Stimulated activated CD4-positive, alpha-beta T cell treated with anti-CD3 and anti-CD28 coated beads, TNF-alpha, amount 100 ng/mL, for 4 hours (primary cell): ENCODE results near the gene RABEP2.
A peak's percentile ranks its signal among the peaks of the same experiment; 100 is the strongest.
"Not testable (repeated sequence)": the region's sequence is repeated elsewhere in the genome, so short reads cannot be mapped to it uniquely, and the experiment has no call there.

ENCODE experiments used
- DNase-seq, 3 experiments: peaks; one replicate each; pipeline ENCODE4 v3.0.0-alpha.2; 2020; ENCODE audit warnings: low read depth in 3 of 3

Gene RABEP2

DNA sequence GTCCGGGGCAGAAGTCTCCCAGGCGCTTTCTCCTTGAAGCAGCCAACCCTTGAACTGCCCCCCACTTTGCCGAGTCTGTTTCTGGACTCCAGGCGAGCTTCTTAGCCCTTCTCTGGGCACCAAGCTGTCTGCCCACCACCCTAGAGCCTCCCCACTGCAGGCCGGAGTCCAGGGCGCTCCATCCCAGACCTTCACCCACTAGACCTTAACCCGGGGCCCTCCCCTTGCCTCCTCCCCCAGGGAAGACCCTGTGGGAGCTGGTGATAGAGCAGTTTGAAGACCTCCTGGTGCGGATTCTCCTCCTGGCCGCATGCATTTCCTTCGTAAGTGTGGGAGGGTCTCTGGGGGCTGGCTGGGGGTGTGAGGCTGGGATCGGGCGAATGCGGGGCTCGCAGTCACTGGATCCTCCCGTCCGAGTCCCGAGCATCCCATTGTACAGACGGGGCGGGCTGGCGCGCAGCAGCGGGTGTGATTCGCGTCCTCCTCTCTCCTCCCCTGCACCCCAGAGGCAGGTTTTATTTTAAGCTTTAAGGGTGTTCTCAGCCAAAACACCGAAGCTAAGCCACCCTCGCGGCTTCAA lies 45.7 kb downstream of the RABEP2 start:
- no peak for DNase-seq

DNA sequence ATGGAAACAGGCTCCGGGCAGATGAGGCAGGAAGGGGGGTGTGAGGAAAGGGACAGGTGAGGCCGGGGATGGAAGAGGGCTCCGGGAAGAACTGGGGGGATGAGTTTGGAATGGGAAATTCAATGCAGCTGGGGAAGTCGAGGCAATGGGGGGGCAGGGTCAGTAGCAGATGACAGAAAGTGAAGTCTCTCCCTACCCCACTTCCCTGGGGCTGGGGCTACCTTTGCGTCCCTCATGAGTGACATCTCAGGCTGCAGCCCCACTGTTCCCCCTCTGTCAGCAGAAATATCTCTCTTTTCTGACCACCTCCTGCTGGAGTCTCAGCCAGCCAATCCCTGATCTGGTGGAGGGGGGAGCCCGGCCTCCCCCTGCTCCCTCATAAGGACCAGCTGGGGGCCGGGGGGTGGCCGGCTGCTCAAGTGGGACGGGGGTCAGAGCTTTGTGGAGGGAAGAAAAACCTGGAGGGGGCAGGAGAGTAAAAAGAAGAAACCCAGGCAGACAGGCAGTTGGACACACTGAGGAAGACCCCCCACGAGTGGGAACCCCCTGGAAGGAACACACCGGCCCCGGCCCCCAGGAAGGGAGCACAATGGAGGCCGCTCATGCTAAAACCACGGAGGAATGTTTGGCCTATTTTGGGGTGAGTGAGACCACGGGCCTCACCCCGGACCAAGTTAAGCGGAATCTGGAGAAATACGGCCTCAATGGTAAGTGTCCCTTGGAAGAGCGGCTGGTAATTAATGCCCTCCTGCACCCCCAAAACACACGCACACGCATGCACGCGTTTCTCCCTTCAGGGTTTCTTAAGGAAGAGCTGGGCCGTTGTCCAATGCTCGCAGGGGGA lies 46.7 kb downstream of the RABEP2 start, which contains the start of gene ATP2A1:
Gene ATP2A1, plus strand, starts transcription at position 406 of the 844 bp plus-strand sequence. Its CDS starts 184 bp downstream, at position 590.
- DNase-seq: no peak

DNA sequence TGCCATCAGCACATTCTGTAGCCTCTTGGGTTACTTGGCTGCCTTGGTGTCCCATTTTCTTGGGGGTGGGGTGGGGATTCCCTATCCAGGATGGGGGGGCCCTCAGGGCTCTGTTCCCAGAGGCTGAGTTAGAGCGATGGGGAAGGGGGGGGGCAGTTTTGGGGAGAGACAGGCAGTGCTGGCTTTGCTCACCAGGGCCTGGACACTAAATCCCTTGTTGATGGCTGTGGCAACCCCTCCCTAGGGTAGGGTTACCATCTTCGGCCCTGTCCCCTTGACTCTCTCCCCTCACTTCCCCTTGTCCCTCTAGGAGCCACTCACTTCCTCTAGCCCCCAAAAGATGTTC lies 47.4 kb downstream of the RABEP2 start:
- no peak for DNase-seq

DNA sequence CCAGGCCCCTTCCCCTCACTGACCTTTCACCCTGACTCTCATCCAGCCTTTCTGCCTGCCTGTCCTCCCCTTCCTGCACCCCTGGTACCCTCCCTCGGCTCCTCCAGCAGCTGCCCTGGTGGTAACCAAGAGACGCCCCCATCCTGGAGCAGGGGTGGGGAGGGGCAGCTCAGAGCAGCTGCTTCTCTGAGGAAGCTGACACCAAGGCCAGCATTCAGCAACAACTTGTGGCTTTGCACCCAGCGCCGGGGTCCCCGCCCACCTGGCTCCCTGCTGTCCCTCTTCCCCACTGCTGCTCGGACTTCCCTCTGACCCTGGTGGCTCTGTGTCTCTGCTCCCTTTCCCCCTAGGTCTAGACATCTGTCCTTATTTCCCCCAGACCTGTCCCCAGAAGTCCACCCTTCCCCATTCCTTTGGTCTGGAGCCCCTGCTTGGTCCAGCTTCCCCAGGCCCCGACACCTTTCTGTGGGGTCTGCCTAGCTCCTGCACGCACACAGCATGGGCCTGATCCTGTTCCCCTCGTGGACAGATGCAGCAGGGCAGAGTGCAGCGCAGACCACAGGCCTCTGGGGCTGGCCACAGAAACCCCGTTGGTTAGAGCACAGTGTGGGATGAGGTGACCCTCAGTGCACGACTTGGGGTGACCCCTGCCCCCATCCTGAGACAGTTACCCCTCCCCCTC lies 47.9 kb downstream of the RABEP2 start:
- DNase-seq: no peak

DNA sequence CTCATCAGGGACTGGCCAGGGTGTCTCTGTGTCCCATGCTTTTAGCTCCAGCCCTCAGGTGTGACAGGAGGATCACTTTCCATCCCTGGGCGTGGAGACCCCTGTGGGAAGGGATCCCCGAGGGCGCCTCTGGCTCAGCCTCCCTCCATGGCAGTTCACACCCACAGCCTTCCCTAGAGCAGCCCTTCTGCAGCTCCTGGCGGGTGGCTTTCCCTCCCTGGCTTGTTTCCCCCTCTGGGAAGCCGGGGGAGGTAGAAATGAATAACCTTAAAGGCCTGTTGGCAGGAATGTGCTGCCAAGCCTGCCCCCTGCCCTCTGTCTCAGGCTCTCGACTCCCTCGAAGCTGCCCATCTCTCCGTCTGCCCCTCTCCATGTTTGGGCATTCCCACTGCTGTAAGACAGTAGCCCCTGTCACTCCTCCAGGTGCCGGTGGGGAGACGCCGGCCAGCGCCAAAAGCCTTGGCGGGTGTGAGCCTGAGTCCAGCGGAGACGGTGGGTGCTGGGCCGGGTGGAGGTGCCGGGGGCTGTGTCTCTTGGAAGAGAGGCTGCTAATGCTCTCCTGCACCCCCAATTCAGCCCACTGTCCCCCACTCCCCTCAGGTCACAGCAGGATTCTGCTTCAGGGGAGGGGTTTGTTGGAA lies 48.9 kb downstream of the RABEP2 start:
- no peak for DNase-seq

DNA sequence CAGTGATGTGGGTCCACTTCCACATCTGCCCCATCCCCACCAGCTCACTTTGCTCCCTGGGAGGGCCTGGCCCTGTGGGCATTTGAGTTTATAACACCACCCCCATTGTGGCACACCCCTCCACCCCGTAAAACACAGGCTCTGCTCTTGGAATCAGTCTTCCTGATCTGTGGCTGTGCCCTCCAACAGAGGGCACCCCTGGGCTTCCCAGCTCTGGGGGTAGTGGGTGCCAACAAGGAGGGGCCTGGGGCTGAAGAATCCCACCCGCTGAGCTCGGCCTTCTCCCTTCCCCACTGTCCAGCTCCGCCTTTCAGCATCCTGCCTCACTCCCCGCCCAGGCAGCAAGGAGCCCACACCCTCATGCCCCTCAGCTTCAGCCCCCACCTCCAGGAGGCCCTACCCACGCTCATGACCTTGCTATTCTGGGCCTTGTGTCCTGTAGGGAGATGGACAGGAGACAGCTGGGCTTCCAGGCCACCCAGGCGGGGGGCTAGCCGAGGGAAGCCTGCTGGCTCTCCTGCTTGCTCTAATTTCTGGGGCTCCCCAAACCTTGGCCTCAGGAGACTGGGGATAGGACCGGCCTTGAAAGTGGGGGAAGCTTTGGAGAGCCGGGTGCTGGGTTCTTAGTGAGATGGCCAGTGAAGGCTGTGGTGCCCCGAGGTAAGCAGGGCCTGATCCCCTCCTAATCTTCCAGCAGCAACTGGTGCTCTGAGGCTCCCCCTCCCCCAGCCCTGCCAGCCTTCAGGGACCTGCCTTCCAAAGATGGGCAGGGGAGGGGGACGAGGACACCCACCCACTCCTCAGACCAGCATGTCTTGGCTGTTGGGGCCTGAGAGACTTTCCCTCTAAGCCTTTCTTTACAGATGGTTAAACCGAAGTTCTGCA lies 49.7 kb downstream of the RABEP2 start:
- DNase-seq: no peak

DNA sequence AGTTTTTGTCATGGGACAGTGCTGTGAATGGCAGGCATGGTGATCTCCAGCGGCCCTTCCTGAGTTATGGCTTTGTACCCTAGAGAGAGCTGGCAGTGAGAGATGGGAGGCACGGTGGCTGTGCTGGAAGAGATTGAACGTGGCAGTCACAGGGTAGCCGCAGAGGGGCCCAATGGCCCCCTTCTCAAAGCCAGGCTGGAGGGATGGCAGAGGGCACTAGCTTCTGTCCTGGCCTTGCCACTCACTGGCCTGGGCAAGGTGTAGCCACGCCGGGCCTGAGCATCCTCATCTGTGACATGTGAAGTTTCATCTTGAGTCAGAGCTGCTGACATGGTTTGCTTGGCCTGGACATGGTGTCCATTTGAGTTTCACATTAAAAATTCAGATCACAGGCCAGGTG lies 50.6 kb downstream of the RABEP2 start:
- no peak for DNase-seq

DNA sequence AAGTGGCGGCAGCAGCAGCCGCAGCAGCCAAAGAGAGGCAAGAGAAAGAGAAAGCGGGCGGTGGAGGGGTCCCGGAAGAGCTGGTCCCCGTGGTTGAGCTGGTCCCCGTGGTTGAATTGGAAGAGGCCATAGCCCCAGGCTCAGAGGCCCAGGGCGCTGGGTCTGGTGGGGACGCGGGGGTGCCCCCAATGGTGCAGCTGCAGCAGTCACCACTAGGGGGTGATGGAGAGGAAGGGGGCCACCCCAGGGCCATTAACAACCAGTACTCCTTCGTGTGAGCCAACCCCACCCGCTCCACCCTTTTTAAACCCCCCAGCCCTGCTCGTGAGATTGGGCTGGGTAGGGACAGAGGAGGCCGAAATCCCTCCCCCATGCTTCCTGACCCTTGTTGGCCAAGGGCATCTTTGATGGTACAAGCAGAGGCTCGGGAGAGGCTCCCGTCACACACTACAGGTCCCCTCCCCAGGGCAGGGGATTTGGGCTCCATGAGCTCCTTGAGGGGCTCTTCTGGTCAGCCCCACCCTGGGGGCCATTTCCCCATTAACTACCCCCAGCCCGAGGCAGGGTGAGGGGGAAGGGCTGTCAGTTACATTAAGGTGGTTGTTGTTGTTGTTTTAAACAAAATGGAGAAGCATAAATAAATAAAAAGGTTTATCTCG lies 51.4 kb downstream of the RABEP2 start:
- peak in 2 of 3 experiments; percentile 26 to 39 for DNase-seq

DNA sequence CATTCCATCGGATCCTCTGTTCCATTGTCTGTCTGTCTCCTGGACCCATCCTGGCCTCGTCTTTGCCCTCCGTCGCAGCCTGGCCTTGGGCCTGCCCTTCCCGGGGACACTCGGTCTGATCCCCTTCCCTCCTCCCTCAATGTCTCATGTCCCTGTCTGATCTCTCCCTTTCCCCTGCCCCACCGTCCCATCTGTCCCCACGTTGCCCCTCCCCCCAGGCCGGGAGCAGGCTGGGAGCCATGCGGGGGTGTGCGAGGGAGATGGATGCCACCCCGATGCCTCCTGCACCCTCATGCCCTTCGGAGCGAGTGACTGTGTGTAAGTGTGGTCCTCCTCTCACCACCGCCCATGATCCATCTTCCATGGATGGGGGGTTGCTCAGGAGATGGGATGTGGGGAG lies 52.1 kb downstream of the RABEP2 start:
- no peak for DNase-seq

DNA sequence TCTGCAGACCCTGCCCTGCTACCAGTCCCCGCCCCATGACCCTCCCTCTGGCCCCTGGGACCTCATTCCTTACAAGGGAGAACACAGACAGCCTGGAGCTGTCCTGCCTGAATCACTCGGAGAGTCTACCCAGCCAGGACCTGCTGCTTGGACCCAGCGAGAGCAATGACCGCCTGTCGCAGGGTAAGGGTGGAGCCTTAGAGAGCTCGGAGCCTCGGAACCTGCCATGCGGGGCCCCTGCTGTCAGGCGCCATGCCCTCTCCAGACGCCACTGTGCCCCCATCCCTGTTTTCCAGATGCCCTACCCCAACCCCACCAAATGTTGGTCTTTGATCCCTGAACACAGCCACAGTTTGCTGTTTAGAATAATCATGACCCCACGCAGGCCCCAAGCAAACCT lies 55.8 kb downstream of the RABEP2 start:
- DNase-seq: no peak

DNA sequence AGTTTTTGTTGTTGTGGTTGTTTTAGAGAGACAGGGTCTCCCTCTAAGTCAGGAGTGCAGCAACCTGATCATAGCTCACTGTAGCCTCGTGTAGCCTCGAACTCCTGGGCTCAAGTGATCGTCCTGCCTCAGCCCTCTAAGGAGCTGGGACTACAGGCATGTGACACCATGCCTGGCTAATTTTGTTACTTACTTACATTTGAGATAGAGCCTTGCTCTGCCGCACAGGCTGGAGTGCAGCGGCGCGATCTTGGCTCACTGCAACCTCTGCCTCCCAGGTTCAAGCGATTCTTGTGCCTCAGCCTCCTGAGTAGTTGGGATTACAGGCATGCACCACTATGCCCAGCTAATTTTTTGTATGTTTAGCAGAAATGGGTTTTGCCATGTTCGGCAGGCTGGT lies 57.4 kb downstream of the RABEP2 start:
- DNase-seq: not testable (repeated sequence)

DNA sequence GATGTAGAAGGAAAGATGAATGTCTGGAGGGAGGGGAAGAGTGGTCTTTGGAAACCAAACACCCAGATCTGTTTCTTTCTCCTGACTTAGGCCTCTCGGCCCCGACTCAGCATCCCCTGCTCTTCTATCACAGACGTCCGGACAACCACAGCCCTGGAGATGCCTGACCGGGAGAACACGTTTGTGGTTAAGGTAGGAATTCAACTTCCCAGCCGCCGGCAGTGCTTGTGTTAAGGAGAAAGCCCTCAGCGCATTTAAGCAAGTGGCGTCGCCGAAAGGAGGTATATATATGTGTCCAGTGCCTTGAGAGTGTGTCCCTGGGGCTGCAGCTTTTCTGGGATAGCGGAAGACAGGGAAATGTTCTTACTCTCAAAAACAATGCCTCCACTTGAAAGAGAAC lies 57.8 kb downstream of the RABEP2 start:
- DNase-seq: no peak

DNA sequence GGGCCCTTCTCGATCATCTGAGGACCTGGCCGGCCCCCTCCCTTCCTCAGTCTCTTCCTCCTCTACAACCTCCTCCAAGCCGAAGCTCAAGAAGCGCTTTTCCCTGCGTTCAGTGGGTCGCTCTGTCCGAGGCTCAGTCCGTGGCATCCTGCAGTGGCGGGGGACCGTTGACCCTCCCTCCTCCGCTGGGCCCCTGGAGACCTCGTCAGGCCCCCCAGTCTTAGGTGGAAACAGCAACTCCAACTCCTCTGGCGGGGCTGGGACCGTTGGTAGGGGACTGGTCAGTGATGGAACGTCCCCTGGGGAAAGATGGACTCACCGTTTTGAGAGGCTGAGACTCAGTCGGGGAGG lies 58.6 kb downstream of the RABEP2 start:
- no peak for DNase-seq

DNA sequence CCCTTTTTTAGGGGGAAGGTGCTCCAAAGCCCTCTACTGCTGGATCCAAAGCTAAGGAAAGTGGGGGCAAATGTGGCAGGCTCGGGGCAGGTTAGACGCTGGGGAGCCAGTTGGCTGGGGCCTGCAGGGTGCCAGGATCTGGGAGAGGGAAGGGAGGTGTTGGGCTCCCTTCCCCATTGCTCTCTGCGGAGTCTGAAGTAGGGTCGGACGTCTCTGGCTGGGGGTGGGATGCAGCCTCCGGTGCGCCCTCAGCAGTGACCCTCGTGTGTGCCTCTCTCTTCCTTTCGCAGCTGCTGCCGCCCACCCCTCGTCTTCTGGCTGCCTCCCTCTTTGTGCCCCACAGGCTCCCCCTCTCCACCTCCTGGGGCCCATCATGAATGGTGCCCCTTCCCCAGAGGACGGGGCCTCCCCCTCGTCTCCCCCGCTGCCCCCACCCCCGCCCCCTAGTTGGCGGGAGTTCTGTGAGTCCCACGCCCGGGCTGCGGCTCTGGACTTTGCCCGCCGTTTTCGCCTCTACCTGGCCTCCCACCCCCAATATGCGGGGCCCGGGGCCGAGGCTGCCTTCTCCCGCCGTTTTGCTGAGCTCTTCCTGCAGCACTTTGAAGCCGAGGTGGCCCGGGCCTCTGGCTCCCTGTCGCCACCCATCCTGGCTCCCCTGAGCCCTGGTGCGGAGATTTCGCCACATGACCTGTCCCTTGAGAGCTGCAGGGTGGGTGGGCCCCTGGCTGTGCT lies 59.1 kb downstream of the RABEP2 start:
- DNase-seq: no peak

DNA sequence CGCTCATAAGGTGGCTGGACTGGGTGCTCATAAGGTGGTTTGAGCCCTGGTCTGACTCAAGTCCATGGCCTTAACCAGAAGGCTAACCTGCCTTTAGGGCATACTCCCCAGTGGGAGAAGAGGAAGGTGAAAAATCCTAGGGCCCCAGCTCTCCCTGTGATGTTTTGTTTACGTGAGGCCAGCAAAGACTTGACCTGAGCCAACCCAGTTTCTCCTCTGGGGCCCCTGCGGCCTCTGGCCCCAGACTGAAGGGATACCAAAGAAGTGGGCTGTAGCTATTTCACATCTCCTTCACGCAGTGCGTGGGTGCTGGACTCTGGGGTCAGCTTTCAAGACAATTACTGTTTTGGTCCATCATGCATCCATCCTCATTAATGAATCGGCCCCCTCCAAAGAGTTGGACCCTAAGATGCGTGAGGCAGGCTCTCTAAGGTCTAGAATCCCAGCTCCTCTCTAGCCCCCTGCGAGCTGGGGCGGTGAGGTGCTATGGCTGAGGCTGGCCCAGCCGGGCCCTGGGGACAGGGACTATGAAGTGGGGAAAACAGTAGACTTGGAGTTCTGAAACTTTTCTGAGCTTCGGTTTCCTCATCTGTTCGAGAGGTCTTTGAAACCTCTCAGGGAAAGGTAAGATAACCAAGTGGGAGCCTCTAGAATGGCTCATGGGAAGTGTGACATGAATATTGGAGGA lies 59.9 kb downstream of the RABEP2 start:
- no peak for DNase-seq

DNA sequence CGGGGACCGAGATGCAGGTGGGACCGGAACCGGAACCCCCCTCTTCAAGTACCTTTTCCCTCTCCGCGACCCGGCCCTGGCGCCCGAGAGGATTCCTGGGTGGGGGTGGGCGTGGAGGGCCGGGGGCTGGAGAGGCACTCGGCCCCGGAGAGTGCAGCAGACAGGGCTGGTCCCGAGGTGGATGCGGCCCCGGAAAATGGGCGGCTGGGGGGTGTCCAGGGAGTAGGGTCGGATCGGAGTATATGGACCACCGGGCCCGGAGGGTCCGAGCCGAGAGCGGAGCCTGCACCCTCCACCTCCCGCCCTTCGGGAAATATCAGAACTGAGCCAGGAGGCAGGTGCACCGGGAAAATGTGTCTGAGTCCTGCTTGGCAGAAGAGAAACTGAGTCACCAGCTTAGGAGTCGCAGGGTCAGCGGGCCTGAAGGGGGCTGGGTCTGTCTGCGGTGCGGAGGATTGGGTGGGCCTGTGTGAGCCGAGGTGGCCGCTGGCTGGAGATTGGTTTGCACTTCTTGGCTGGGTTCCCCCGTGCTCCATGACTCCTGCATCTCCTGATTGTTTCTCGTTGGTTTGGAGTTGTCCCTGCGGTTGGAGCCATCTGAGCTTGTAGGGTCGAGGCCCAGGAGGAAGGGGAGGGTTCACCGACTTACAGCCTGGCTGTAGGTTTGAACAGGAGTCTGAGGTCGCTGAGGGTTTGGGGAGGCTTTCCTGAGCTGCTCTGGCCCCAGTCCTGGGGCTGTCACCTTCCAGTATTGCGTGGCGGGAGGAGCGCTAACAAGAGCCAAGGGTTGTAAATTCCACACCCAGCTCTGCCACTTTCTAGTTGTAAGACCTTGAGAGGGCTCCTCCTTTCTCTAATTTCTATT lies 60.9 kb downstream of the RABEP2 start:
- DNase-seq: no peak

DNA sequence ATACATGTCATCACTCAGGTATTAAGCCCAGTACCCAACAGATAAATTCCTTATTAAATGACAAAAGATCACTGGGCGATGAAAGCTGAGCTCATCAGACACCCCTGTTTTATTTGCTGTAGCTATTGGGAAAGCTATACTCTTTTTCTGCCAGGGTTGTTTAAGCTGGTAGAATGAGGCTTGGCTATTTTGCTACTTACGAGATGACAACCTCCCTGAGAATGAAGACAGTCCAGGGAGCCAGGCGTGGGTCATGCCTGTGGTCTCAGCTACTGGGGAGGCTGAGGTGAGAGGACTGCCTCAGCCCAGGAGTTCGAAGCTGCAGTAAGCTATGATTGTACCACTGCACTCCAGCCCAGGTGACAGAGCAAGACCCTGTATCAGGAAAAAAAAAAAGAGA lies 65.7 kb downstream of the RABEP2 start:
- no peak for DNase-seq

DNA sequence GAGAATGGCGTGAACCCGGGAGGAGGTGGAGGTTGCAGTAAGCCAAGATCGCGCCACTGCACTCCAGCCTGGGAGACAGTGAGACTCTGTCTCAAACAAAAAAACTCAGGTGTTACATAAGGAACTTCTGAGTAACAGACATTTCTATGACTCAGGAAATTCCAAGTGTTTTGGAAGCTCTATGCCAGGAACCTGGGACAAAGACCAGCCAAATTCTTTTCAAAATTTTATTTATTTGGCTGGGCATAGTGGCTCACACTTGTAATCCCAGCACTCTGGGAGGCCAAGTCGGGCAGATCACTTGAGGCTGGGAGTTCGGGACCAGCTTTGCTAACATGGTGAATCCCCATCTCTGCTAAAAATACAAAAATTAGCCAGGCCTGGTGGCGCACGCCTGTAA lies 66.6 kb downstream of the RABEP2 start:
- DNase-seq: no peak
